Measurements from ENCODE around the gene PLPPR2.
"Not testable (repeated sequence)": the region's sequence is repeated elsewhere in the genome, so short reads cannot be mapped to it uniquely, and the experiment has no call there.

The PLPPR2 gene

GRCh38 chr19:11374433-11375142, 19.4 kb downstream of the PLPPR2 start, which contains the start of gene SWSAP1:
SWSAP1 (plus strand) TSS chr19:11374666; CDS start chr19:11374681, 15 bp downstream.
- H3K27me3 Mint-ChIP-seq (ENCODE audit: low read depth) = no peaks in the 10 kb centered on the region
- no peak within 1 kb of the TSS for H3K27ac Mint-ChIP-seq
- H3K4me1 Mint-ChIP-seq (ENCODE audit: low read depth) = peaks cover 22% of the 10 kb centered on the region
- peaks cover 3% of the 10 kb centered on the region for H3K9me3 Mint-ChIP-seq
- H3K4me3 Mint-ChIP-seq = no peak within 1 kb of the TSS
- H3K36me3 Mint-ChIP-seq (ENCODE audit: low read depth) = peaks cover 10% of the 10 kb centered on the region

DNA sequence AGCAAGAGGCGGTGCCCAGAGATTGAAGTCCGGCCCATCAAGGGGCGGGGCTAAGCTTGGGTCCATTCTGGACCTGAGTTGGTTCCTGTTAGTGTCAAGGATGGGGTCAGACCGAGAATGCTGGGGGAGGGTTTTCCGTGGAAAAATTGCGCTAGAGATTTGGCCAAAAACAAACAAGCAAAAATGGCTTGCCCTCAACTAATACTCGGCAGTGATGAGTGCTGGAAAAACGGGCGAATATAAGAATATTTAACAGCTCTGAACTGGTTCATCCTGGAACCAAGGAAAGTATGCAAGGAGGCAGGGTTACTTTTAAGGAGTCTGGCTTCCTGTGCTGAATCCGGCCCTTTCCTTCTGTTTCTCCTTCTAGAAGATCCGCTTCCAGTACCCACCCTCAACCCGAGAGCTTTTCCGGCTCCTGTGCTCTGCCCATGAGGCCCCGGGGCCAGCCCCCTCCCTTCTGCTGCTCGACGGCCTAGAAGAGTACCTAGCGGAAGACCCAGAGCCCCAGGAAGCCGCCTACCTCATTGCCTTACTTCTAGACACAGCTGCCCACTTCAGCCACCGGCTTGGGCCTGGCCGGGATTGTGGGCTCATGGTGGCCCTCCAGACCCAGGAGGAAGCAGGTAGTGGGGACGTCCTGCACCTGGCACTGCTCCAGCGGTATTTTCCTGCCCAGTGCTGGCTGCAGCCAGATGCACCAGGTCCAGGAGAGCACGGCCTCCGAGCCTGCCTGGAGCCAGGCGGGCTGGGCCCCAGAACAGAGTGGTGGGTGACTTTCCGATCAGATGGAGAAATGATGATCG, 20.1 kb downstream of the PLPPR2 start:
- Mint-ChIP-seq H3K9me3 (peaks cover 3% of the 10 kb centered on the region), H3K27me3 (ENCODE audit: low read depth) (no peaks in the 10 kb centered on the region), H3K4me1 (ENCODE audit: low read depth) (peaks cover 27% of the 10 kb centered on the region), H3K27ac (no peak overlapping the region), H3K36me3 (ENCODE audit: low read depth) (peaks cover 12% of the 10 kb centered on the region), H3K4me3 (no peak overlapping the region)

- peaks cover 36% of the 10 kb centered on the region for H3K4me1 Mint-ChIP-seq (ENCODE audit: low read depth)
- H3K4me3 Mint-ChIP-seq = peak overlapping the region; percentile 67
Observed at GRCh38 chr19:11377237-11377636, 22.0 kb downstream of the PLPPR2 start.

DNA sequence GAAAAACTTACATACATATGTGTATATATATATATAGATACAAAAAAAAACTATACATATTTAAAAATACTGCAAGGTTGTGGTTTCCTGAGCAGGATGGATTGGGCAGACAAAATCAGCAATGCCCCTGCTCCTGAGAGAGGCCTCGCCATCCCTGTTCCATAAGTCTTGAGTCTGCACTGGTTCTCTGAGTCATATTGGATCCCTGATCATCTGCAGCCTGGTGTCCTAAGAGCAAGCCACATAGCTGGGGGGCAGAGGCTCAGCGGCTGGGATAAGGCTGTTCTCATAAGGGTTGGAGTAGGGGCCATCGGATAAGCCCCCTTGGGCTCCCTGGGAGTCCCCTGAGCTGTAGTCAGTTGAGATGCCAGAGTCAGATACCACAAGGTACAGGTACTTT, 22.5 kb downstream of the PLPPR2 start:
- H3K4me1 Mint-ChIP-seq (ENCODE audit: low read depth) = peaks cover 39% of the 10 kb centered on the region
- H3K4me3 Mint-ChIP-seq = no peak overlapping the region
- H3K27me3 Mint-ChIP-seq (ENCODE audit: low read depth) = peaks cover 11% of the 10 kb centered on the region

More at GRCh38 chr19:11377237-11377636, 22.0 kb downstream of the PLPPR2 start:
- H3K9me3 Mint-ChIP-seq = peaks cover 3% of the 10 kb centered on the region
- H3K27me3 Mint-ChIP-seq (ENCODE audit: low read depth) = peaks cover 8% of the 10 kb centered on the region
- H3K27ac Mint-ChIP-seq = peak overlapping the region; percentile 93
- H3K36me3 Mint-ChIP-seq (ENCODE audit: low read depth) = peaks cover 12% of the 10 kb centered on the region

GRCh38 chr19:11378319-11379189, 23.3 kb downstream of the PLPPR2 start:
- H3K9me3 Mint-ChIP-seq = peaks cover 3% of the 10 kb centered on the region
- peaks cover 37% of the 10 kb centered on the region for H3K4me1 Mint-ChIP-seq (ENCODE audit: low read depth)
- H3K27ac Mint-ChIP-seq = no peak overlapping the region
- H3K4me3 Mint-ChIP-seq = no peak overlapping the region
- peaks cover 15% of the 10 kb centered on the region for H3K27me3 Mint-ChIP-seq (ENCODE audit: low read depth)
- H3K36me3 Mint-ChIP-seq (ENCODE audit: low read depth) = peaks cover 12% of the 10 kb centered on the region

More for the DNA sequence above, 22.5 kb downstream of the PLPPR2 start:
- no peak overlapping the region for H3K27ac Mint-ChIP-seq
- H3K36me3 Mint-ChIP-seq (ENCODE audit: low read depth) = peaks cover 12% of the 10 kb centered on the region
- peaks cover 3% of the 10 kb centered on the region for H3K9me3 Mint-ChIP-seq

DNA sequence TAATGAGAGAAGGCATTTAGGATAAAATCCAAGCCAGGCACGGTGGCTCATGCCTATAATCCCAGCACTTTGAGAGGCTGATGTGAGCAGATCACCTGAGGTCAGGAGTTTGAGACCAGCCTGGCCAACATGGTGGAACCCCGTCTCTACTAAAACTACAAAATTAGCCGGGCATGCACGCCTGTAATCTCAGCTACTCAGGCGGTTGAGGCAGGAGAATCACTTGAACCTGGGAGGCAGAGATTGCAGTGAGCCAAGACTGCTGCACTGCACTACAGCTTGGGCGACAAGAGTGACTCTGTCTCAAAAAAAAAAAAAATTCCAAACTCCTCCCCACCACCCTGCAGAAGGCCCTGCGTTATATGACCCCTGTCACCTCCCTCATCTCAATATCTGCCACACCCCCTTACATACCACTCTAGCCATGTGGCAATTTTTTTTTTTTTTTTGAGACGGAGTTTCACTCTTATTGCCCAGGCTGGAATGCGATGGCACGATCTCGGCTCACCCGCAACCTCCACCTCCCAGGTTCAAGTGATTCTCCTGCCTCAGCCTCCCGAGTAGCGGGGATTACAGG, 24.1 kb downstream of the PLPPR2 start:
- Mint-ChIP-seq H3K27me3 (ENCODE audit: low read depth) (peaks cover 17% of the 10 kb centered on the region), H3K36me3 (ENCODE audit: low read depth) (peaks cover 12% of the 10 kb centered on the region), H3K4me1 (ENCODE audit: low read depth) (peaks cover 37% of the 10 kb centered on the region)
- not testable (repeated sequence) for H3K27ac Mint-ChIP-seq, H3K9me3 Mint-ChIP-seq, H3K4me3 Mint-ChIP-seq

GRCh38 chr19:11379857-11380350, 24.7 kb downstream of the PLPPR2 start:
- Mint-ChIP-seq H3K4me1 (ENCODE audit: low read depth) (peaks cover 37% of the 10 kb centered on the region), H3K36me3 (ENCODE audit: low read depth) (peaks cover 12% of the 10 kb centered on the region), H3K4me3 (peak overlapping the region; percentile 96), H3K27ac (peak overlapping the region; percentile 100), H3K9me3 (peaks cover 3% of the 10 kb centered on the region), H3K27me3 (ENCODE audit: low read depth) (peaks cover 22% of the 10 kb centered on the region)

DNA sequence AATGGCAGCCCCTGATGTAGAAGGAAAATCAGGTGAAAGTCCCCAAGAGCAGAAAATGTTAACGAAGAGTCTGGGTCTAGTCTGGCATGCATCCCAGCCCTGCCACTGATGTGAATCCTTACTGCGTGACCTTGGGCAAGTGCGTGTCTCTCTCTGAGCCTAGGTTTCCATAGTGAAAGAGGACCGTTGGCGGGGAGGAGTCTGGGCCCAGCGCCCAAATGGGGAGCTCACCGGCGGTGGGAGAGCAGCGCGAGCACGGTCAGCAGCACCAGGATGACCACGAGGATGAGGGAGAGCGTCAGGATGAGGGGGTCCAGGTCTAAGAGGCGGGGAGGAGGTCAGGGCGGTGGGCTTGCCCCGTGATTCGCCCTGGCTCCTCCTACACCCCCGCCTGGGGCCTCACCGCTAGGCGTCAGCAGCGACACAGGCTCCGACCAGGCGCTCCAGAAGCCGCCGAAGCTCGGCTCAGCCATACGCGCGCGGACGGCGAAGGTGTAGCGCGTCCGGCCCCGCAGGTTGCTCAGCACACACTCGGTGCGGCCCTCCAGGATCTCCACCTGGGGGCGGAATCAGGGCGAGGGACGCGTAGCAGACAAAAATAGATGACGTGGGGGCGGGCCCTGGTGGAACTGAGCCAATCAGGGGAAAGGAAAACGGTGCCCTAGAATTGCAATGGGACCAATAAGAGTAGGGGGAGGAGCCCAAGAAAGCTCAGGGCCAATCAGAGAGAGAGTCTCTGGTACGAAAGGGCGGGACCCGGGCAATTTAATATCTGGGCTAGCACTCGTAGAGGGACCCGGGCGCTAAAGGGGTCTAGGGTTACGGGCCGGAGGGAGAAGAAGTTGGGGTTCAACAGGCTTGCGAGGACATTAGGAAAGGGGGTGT, 25.7 kb downstream of the PLPPR2 start:
- H3K36me3 Mint-ChIP-seq (ENCODE audit: low read depth) = peaks cover 12% of the 10 kb centered on the region
- H3K27me3 Mint-ChIP-seq (ENCODE audit: low read depth) = peaks cover 26% of the 10 kb centered on the region
- H3K4me3 Mint-ChIP-seq = peak overlapping the region; percentile 96
- peaks cover 33% of the 10 kb centered on the region for H3K4me1 Mint-ChIP-seq (ENCODE audit: low read depth)
- peaks cover 3% of the 10 kb centered on the region for H3K9me3 Mint-ChIP-seq
- peak overlapping the region; percentile 100 for H3K27ac Mint-ChIP-seq

DNA sequence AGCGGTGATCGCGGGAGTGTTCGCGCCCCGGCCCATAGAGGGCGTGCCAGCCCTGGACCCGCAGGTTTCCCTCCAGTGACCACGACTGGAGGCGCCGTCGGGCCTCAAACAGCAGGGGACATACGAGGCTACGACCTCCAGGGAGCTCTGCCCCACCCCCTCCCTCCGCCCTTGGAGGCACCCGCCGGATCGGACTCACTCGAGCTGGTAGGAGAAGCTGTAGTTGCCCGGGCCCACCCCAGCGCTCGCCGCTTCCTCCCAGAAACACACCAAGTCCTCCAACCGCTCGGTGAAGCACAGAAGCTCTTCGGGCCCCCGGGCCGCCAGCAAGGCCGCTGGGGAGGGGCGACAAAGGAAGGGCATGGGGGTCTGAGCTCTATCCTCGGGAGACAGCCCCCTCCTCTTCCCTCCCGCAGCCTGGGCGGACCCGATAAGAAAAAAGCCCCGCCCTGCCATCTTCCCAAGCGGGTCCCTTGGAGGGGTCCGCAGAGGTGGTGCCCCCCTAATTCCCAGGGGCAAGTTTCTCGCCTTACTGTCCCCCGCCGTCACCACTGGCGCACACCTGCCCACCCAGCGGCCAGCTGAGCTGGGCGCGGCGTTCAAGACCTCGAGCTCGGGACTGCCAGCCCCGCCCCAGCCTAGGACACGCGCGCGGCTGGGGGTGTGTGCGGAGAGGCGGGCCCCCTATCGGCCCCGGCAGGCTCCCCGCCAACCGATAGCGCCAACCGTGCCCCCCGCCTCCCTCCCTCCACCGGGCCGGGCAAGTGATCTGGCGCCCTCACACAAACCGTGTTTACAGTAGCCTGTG, 27.9 kb downstream of the PLPPR2 start:
- Mint-ChIP-seq H3K4me3 (peak overlapping the region; percentile 60), H3K9me3 (no peaks in the 10 kb centered on the region), H3K27me3 (ENCODE audit: low read depth) (peaks cover 26% of the 10 kb centered on the region)

GRCh38 chr19:11383706-11384048, 28.4 kb downstream of the PLPPR2 start:
- no peak overlapping the region for H3K4me3 Mint-ChIP-seq

More for the DNA sequence above, 27.9 kb downstream of the PLPPR2 start:
- H3K27ac Mint-ChIP-seq = peak overlapping the region; percentile 62
- peaks cover 6% of the 10 kb centered on the region for H3K36me3 Mint-ChIP-seq (ENCODE audit: low read depth)
- H3K4me1 Mint-ChIP-seq (ENCODE audit: low read depth) = peaks cover 22% of the 10 kb centered on the region

DNA sequence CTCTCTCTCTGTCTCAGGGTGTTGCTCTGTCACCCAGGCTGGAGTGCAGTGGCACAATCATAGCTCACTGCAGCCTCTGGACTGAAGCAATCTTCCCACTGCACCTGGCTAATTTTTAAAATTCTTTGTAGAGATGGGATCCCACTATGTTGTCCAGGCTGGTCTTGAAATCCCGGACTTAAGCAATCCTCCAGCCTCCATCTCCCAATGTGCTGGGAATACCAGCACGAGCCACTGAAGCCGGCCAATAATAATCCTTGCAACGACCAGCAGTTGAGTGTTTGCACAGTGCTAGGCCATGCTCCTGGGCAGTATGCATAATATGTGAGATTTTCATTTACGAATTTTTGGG, 29.5 kb downstream of the PLPPR2 start:
- Mint-ChIP-seq H3K36me3 (ENCODE audit: low read depth) (peaks cover 3% of the 10 kb centered on the region), H3K9me3 (no peaks in the 10 kb centered on the region), H3K4me3 (no peak overlapping the region), H3K4me1 (ENCODE audit: low read depth) (peaks cover 20% of the 10 kb centered on the region), H3K27ac (no peak overlapping the region), H3K27me3 (ENCODE audit: low read depth) (peaks cover 26% of the 10 kb centered on the region)

More at GRCh38 chr19:11383706-11384048, 28.4 kb downstream of the PLPPR2 start:
- H3K27ac Mint-ChIP-seq = no peak overlapping the region
- H3K4me1 Mint-ChIP-seq (ENCODE audit: low read depth) = peaks cover 21% of the 10 kb centered on the region
- H3K36me3 Mint-ChIP-seq (ENCODE audit: low read depth) = peaks cover 4% of the 10 kb centered on the region
- H3K9me3 Mint-ChIP-seq = no peaks in the 10 kb centered on the region
- peaks cover 26% of the 10 kb centered on the region for H3K27me3 Mint-ChIP-seq (ENCODE audit: low read depth)

- Mint-ChIP-seq H3K27ac (no peak overlapping the region), H3K4me3 (no peak overlapping the region), H3K27me3 (ENCODE audit: low read depth) (peaks cover 18% of the 10 kb centered on the region), H3K36me3 (ENCODE audit: low read depth) (no peaks in the 10 kb centered on the region), H3K4me1 (ENCODE audit: low read depth) (peaks cover 5% of the 10 kb centered on the region), H3K9me3 (peaks cover 3% of the 10 kb centered on the region)
Observed at GRCh38 chr19:11387162-11388034, 32.2 kb downstream of the PLPPR2 start.

All from T-helper 1 cell treated with Interleukin-12 subunit alpha and Interleukin-12 subunit beta and Interleukin-4 antibody, amounts not matched to agents 30 μg/mL and 1 μg/mL, for 36 hours (primary cell).